Muscle of leg (tissue), 11 donors: ENCODE data around the gene ARL2. TPM values are rescaled to one million over a fixed set of nuclear protein-coding genes. Genes with fewer than 3 reads are reported as not detected.
A peak's percentile ranks its signal among the peaks of the same experiment; 100 is the strongest.
"Not testable (repeated sequence)": the region's sequence is repeated elsewhere in the genome, so short reads cannot be mapped to it uniquely, and the experiment has no call there.

ENCODE experiments used
- DNase-seq: peaks from one replicate; pipeline ENCODE4 v3.0.0; 2013
- H3K27ac ChIP-seq: one replicate; pipeline ENCODE4 v1.5.1; 2013; ENCODE audit warnings: mild to moderate bottlenecking, low read length, control low read depth
- H3K27me3 ChIP-seq: one replicate; pipeline ENCODE4 v1.6.1; 2013; ENCODE audit warnings: low read length; ENCODE audit not compliant: control insufficient read depth, insufficient read depth
- H3K36me3 ChIP-seq: one replicate; pipeline ENCODE4 v1.6.1; 2013; ENCODE audit warnings: low read length; ENCODE audit not compliant: control insufficient read depth, insufficient read depth
- H3K4me1 ChIP-seq: one replicate; pipeline ENCODE4 v1.6.1; 2013; ENCODE audit warnings: low read length; ENCODE audit not compliant: control insufficient read depth, insufficient read depth
- H3K4me3 ChIP-seq: one replicate; pipeline ENCODE4 v1.5.1; 2013; ENCODE audit warnings: low read length, control low read depth
- H3K9me3 ChIP-seq: replicated peaks from 2 replicates; pipeline ENCODE4 v1.6.1; 2013; ENCODE audit warnings: low read depth, low read length; ENCODE audit not compliant: control insufficient read depth
- WGBS: methylation state at CpG from one replicate; pipeline ENCODE4 v1.1.5; 2013; ENCODE audit warnings: missing lambda C conversion rate; ENCODE audit not compliant: insufficient coverage; 5-methylcytosine and 5-hydroxymethylcytosine counted together
- polyA plus RNA-seq, 8 donors: library from polyadenylated mRNA; unstranded; fragments of 120-200 nt; gene quantifications; one replicate each; pipeline versions ENCODE4 v1.2.1 to v1.2.3, GENCODE V29; 2013; ENCODE audit warnings: inconsistent platforms in 1 of 8, low replicate concordance in 1 of 8; ENCODE audit not compliant: insufficient read length in 8 of 8, insufficient read depth in 1 of 8
- total RNA-seq: library from RNA; stranded (reverse); fragments of 120-200 nt; gene quantifications from one replicate; pipeline ENCODE4 v1.2.4, GENCODE V29; 2013

ARL2 gene
- total and polyA plus RNA-seq, 9 donors: 80.5 to 101 (median 86.9) TPM

GRCh38 chr11:65019824-65020223, 5.9 kb downstream of the ARL2 start:
- peaks cover 49% of the 10 kb centered on the region for H3K36me3 ChIP-seq

DNA sequence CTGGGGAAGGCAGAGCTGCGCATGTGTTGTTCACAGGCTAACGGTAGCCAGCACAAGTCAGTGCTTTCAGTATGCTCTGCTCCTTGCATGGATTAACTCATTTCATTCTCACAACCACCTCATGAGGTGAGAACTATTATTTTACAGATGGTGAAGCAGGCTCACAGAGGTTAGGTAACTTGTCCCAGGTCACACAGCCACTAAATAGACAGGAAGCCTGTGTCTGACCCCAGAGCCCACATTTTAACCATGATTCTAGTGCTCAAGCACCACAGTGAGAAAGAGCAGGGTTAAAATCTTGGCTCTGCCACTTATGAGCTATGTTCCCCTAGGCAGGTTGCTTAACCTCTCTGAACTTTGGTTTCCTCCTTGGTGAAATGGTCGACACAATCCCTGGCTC, 7.0 kb downstream of the ARL2 start:
- WGBS: 40% methylated on average over 1 of the region's 3 CpGs
- DNase-seq: no peak
- Histone ChIP-seq H3K4me1 (no peaks in the 10 kb centered on the region), H3K9me3 (no peaks in the 10 kb centered on the region), H3K27me3 (no peaks in the 10 kb centered on the region), H3K4me3 (no peak overlapping the region), H3K36me3 (peaks cover 49% of the 10 kb centered on the region), H3K27ac (no peak overlapping the region)

More at GRCh38 chr11:65019824-65020223, 5.9 kb downstream of the ARL2 start:
- WGBS: 83% methylated on average over 2 of the region's 7 CpGs
- H3K4me1 ChIP-seq: peaks cover 2% of the 10 kb centered on the region
- DNase-seq: no peak
- no peaks in the 10 kb centered on the region for H3K27me3 ChIP-seq
- H3K27ac ChIP-seq: no peak overlapping the region
- H3K9me3 ChIP-seq: no peaks in the 10 kb centered on the region
- H3K4me3 ChIP-seq: no peak overlapping the region

GRCh38 chr11:65021509-65021908, 7.5 kb downstream of the ARL2 start:
- H3K4me1 ChIP-seq: no peaks in the 10 kb centered on the region
- H3K27me3 ChIP-seq: no peaks in the 10 kb centered on the region
- H3K27ac ChIP-seq: no peak overlapping the region
- no peak overlapping the region for H3K4me3 ChIP-seq
- WGBS: 70% methylated on average over 3 of the region's 11 CpGs
- no peaks in the 10 kb centered on the region for H3K9me3 ChIP-seq
- peaks cover 49% of the 10 kb centered on the region for H3K36me3 ChIP-seq
- DNase-seq: no peak

- WGBS: 76% methylated on average over 7 of the region's 8 CpGs
- not testable (repeated sequence) for H3K4me1 ChIP-seq, DNase-seq, H3K9me3 ChIP-seq, H3K27me3 ChIP-seq, H3K4me3 ChIP-seq, H3K27ac ChIP-seq
- peaks cover 32% of the 10 kb centered on the region for H3K36me3 ChIP-seq
Measured at GRCh38 chr11:65023502-65023901, 9.5 kb downstream of the ARL2 start.

GRCh38 chr11:65026810-65027209, 12.8 kb downstream of the ARL2 start:
- 83% methylated on average over 3 of the region's 10 CpGs for WGBS
- Histone ChIP-seq H3K4me3 (peak overlapping the region; percentile 66), H3K27ac (peak overlapping the region; percentile 93), H3K36me3 (peaks cover 19% of the 10 kb centered on the region), H3K9me3 (no peaks in the 10 kb centered on the region), H3K27me3 (no peaks in the 10 kb centered on the region), H3K4me1 (peaks cover 10% of the 10 kb centered on the region)
- no peak for DNase-seq

GRCh38 chr11:65027213-65028067, 13.5 kb downstream of the ARL2 start, which contains the start of gene SNX15:
TSS of gene SNX15 (plus strand) at chr11:65027439. CDS start at chr11:65027538, 99 bp downstream.
- Histone ChIP-seq H3K4me1 (peaks cover 10% of the 10 kb centered on the region), H3K9me3 (no peaks in the 10 kb centered on the region), H3K4me3 (peak within 1 kb of the TSS; percentile 66), H3K27me3 (no peaks in the 10 kb centered on the region), H3K36me3 (peaks cover 19% of the 10 kb centered on the region), H3K27ac (peak within 1 kb of the TSS; percentile 93)
- WGBS: 0% methylated on average over 34 of the region's 51 CpGs
- DNase-seq: peak; percentile 99

DNA sequence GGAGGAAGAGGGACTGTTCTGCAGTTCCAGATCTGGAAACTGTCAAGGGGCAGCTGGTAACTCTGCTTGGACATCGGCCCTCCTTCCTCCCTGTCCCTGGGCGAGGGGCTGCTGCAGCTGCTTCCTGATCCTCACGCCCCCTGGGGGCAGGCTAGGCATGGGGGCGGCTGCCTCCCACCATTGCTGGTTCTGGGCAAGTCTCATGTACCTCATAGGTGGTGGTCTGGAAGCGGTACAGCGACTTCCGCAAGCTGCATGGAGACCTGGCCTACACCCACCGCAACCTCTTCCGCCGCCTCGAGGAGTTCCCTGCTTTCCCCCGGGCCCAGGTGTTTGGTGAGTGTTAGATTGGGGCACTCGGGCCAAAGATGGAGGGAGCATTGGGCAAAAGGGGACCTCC, 18.3 kb downstream of the ARL2 start:
- no peaks in the 10 kb centered on the region for H3K27me3 ChIP-seq
- DNase-seq: no peak
- H3K4me3 ChIP-seq: no peak overlapping the region
- H3K36me3 ChIP-seq: peaks cover 52% of the 10 kb centered on the region
- no peaks in the 10 kb centered on the region for H3K9me3 ChIP-seq
- H3K27ac ChIP-seq: no peak overlapping the region
- peaks cover 5% of the 10 kb centered on the region for H3K4me1 ChIP-seq
- WGBS: 75% methylated on average over 10 of the region's 13 CpGs

DNA sequence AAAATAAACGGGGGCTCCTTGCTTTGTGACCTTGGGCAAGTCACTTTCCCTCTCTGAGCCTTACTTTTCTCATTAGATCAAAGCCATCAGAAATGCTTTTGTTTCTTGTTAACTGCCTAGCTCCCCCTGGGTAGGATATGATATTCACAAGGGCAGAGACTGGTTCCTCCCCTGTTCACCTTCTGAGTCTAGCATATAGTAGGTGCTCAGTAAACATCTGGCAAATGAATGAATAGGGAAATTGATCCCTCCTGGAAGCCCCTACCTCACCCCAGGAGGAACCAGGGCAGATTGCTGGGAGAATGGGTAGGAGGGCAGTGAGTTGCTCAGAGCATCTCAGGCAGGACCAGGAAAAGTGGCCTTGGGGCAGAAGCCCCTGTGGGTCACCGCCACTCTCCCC, 20.5 kb downstream of the ARL2 start:
- Histone ChIP-seq H3K4me3 (no peak overlapping the region), H3K9me3 (no peaks in the 10 kb centered on the region), H3K4me1 (no peaks in the 10 kb centered on the region), H3K36me3 (peaks cover 67% of the 10 kb centered on the region), H3K27ac (no peak overlapping the region), H3K27me3 (no peaks in the 10 kb centered on the region)
- no peak for DNase-seq
- 85% methylated on average over 2 of the region's 2 CpGs for WGBS

DNA sequence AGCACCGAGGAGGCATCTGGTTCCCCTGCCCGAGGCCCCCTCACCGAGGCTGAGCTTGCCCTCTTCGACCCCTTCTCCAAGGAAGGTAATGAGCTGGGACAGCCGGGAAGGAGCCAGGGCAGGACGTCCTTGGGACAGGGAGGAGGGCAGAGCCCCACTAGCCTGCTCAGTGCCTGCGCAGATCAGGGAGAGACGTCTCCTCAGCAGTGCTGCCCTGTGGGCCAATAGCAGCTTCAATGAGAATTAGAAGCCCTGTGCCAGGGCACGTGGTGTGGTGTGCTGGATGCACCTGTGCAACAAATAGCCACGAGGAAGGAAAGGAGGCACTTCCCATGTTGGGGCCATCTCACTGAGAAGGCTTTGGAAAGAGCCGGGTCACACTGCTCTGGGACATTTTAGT, 21.6 kb downstream of the ARL2 start:
- Histone ChIP-seq H3K4me3 (no peak overlapping the region), H3K36me3 (peaks cover 70% of the 10 kb centered on the region), H3K27me3 (no peaks in the 10 kb centered on the region), H3K27ac (no peak overlapping the region), H3K4me1 (peaks cover 5% of the 10 kb centered on the region), H3K9me3 (no peaks in the 10 kb centered on the region)
- DNase-seq: no peak
- 69% methylated on average over 8 of the region's 11 CpGs for WGBS

GRCh38 chr11:65036931-65037330, 23.0 kb downstream of the ARL2 start:
- no CpG with 5 or more reads among the region's 6 CpGs for WGBS
- peaks cover 60% of the 10 kb centered on the region for H3K36me3 ChIP-seq
- peak; percentile 38 for DNase-seq

More at GRCh38 chr11:65036931-65037330, 23.0 kb downstream of the ARL2 start:
- no peak overlapping the region for H3K4me3 ChIP-seq
- H3K27me3 ChIP-seq: no peaks in the 10 kb centered on the region
- H3K9me3 ChIP-seq: no peaks in the 10 kb centered on the region
- H3K4me1 ChIP-seq: peaks cover 9% of the 10 kb centered on the region
- no peak overlapping the region for H3K27ac ChIP-seq
